GM21423 (cell line): Measurements from ENCODE around the gene KRTAP10-11.
"Not testable (repeated sequence)": the region's sequence is repeated elsewhere in the genome, so short reads cannot be mapped to it uniquely, and the experiment has no call there.

ENCODE experiments used
- ATAC-seq: cut with Tn5 transposase; IDR thresholded peaks from one replicate; pipeline ENCODE4 v1.9.1; 2021; ENCODE audit warnings: mild to moderate bottlenecking, moderate library complexity; ENCODE audit not compliant: unreplicated experiment

Gene KRTAP10-11, protein sequence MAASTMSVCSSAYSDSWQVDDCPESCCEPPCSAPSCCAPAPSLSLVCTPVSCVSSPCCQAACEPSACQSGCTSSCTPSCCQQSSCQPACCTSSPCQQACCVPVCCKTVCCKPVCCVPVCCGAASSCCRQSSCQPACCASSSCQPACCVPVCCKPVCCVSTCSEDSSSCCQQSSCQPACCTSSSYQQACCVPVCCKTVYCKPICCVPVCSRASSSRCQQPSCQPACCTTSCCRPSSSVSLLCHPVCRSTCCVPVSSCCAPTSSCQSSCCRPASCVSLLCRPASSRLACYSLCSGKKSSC

GRCh38 chr21:44646366-44647221 lies at the start of gene KRTAP10-11:
TSS of gene KRTAP10-11 (plus strand) at chr21:44646414. CDS start at chr21:44646459, 45 bp downstream.
- not testable (repeated sequence) for ATAC-seq

DNA sequence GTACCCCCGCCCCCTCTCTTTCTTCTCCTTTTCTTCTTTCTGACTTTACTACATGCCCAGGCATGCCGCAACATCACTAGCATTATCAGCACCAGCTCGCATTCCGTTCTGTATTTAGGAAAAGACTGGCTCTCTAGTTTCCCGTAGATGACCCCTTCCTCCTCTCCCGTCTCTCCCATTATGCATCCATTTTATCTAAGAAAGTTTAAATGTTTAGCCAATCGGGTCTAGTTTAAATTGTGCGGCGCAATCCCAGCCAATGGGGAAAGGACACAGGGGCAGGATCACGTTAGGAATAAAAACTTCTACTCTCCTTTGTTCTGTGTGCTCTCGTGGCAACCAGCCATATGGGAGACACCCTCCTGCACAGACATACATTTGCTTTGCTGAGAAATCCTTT lies 48.2 kb upstream of the KRTAP10-11 start:
- ATAC-seq = no peak

DNA sequence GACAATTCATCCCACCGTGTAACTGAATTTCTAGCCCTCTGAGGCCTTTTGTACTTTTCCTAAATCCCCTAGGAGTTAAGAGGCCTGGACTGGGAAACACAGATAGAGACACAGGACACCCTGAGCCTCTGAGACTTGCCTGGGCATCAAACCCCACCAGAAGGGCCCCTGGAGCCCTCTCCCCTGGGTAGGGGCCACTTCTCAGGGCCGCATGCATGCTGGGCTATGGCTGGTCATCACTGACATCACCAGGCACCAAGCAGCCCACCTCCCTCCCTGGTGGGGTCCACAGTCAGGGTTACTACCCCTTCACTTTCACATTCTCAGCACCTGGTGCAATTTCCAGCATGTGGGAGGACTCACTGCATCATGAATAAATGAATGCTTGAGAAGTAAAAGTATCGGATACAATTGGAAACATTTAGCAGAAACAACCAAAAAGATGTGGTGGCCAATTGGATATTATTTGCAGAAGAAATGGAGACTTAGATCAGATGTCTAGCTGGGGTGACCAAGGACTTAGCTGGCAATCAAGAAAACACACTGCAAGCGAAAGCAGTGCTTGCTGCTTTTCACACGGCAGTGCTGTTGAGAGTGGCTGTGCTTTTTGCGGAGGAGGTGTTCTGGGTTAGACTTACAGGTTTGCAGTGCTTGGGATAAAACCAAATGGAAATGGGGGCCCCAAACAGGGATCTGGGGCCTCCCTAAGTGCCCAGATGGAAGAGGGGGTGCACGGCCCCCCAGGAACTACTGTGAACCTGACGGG lies 46.8 kb upstream of the KRTAP10-11 start:
- ATAC-seq = no peak

DNA sequence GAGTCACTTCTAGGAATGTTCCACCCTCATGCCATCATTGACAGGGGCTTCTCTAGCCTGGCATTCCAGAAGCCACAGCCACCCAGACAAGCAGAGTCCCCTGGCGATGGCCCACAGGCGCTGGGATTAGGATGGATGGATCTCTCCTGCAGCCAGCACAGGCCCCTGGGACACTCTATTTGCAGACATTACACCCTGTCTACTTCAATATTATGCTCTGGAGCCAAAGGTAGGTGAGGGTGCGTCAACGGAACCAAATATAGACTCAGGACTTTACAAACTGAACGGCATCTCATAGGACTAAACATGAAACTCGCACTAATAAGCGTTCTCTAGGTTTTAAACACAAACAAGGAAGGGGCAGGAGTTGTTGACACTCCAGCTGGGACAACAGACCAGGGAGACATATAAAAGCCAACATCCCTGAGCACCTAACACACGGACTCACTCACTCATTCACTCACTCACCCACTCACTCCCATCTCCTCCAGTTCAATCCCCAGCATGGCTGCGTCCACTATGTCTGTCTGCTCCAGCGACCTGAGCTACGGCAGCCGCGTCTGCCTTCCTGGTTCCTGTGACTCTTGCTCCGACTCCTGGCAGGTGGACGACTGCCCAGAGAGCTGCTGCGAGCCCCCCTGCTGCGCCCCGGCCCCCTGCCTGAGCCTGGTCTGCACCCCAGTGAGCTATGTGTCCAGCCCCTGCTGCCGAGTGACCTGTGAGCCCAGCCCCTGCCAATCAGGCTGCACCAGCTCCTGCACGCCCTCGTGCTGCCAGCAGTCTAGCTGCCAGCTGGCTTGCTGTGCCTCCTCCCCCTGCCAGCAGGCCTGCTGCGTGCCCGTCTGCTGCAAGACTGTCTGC lies 45.9 kb upstream of the KRTAP10-11 start, which contains the start of gene KRTAP10-7:
KRTAP10-7 (plus strand) TSS at position 480 of the 861 bp plus-strand sequence; CDS start at position 505, 25 bp downstream.
- ATAC-seq = not testable (repeated sequence)

DNA sequence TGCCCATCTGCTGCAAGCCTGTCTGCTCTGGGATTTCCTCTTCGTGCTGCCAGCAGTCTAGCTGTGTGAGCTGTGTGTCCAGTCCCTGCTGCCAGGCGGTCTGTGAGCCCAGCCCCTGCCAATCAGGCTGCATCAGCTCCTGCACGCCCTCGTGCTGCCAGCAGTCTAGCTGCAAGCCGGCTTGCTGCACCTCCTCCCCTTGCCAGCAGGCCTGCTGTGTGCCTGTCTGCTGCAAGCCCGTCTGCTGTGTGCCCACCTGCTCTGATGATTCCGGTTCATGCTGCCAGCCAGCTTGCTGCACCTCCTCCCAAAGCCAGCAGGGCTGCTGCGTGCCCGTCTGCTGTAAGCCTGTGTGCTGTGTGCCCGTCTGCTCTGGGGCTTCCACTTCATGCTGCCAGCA lies 45.1 kb upstream of the KRTAP10-11 start:
- not testable (repeated sequence) for ATAC-seq

GRCh38 chr21:44601596-44602462 lies 44.4 kb upstream of the KRTAP10-11 start:
- no peak for ATAC-seq

DNA sequence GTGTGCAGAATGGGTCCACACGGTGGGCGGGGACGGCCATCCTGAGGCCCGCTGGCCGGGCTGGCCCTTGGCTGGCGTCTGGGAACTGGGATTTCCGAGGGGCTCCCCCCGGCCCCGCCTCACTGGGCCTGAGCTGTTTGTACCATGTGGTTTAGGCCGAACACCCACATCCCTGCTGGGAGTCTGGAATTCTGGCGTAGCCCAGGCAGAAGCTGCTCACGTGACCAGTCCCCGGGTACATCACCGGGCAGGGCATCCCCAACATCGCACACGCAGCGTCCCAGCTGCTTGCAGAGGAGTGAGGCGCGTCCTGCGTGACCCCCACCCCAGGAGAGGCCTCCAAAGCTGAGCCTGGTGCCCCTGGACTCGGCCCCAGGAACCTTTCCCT lies 43.8 kb upstream of the KRTAP10-11 start:
- ATAC-seq = no peak

DNA sequence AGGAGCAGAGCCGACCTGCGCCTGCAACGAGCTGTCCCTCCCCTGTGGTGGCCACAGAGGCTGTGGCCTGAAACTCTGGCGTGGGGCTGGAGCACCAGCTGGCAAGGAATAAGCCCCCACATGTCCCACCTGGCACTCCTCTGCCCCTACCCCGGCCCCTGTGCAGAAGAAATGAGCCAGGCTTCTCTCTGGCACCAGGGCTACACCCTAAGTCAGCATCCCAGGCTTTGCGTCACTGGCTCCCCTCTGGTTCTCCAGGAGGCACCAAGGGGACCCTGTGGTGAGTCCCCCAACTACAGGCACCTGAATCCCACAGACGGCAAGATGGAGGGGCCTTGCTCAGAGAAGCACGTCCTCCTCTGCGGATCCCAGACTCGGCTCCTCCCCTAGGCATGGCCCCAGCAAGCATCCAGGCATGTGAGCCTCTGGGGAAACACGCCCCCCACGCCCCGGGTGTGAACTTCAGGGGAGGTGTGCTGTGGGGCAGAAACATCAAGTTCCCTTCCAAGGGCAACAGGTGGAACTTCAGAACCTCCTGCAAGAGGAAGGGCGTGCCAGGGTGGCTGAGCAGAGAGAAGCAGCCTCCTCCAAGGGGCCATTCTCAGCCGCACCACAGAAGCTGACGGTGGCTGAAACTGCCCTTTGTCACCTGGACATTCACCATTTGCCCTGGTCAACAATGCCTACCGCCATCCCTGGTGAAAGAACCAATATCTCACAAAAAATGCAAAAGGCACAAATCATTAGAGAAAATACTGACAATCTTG lies 42.9 kb upstream of the KRTAP10-11 start:
- no peak for ATAC-seq

DNA sequence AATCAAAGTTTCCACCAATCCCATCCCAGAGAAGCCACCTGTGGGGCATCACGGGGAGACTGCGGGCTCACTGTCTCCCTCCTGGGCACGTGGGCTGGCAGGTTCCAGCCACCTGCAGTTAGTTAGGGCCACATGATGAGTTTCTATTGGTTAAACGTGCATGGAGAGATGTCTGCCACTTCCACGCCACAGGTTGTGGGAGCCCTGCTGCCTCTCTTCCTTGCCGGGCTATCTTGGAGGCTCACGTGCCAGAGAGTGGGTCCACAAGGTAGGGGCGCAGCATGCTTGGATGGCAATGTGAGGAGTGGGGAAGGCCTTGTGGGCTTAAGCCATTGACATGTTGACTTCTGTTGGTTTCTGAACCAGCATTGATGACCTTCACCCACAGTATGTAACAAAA lies 42.3 kb upstream of the KRTAP10-11 start:
- ATAC-seq = no peak

DNA sequence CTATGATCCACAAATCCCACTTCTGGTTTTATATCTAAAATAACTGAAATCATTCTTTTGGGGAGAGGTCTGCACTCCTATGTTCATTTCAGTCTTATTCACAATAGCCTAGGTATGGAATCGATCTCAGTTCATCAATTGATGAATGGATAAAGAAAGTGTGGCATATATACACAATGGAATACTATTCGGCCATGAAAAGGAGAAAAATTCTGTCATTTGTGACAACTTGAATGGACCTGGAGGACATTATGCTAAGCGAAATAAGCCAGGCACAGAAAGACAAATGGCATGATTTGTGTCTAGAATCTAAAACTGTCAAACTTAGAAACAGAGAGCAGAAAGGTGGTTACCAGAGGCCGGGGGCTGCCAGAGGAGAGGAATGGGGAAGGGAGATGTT lies 39.7 kb upstream of the KRTAP10-11 start:
- no peak for ATAC-seq

- no peak for ATAC-seq
Observed at GRCh38 chr21:44609193-44609592, 37.0 kb upstream of the KRTAP10-11 start.

DNA sequence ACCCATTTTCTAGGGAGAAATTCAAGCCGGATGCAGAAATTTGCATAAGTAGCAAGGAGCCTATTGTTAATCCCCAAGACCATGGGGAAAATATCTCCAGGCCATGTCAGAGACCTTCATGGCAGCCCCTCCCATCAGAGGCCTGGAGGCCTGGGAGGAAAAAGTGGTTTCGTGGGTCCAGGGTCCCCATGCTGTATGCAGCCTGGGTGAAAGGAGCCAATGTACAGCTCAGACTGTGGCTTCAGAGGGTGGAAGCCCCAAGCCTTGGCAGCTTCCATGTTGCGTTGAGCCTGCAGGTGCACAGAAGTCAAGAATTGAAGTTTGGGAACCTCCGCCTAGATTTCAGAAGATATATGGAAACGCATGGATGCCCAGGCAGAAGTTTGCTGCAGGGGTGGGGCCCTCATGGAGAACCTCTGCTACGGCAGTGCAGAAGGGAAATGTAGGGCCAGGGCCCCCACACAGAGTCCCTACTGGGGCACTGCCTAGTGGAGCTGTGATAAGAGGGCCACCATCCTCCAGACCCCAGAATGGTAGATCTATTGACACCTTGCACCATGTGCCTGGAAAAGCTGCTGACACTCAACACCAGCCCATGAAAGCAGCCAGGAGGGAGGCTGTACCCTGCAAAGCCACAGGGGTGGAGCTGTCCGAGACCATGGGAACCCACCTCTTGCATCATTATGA lies 35.9 kb upstream of the KRTAP10-11 start:
- not testable (repeated sequence) for ATAC-seq

- no peak for ATAC-seq
Observed at GRCh38 chr21:44611551-44611950, 34.7 kb upstream of the KRTAP10-11 start.

DNA sequence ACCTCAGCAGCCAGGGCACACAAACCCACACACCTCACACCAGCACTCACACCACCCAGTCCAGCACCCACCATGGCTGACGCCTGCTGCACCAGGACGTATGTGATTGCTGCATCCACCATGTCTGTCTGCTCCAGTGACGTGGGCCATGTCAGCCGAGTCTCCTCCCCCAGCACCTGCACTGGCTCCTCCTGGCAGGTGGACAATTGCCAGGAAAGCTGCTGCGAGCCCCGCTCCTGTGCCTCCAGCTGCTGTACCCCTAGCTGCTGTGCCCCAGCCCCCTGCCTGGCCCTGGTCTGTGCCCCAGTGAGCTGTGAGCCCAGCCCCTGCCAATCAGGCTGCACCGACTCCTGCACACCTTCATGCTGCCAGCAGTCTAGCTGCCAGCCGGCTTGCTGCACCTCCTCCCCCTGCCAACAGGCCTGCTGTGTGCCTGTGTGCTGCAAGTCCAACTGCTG lies 34.2 kb upstream of the KRTAP10-11 start, which contains the start of gene KRTAP10-8:
KRTAP10-8 (plus strand) TSS at position 51 of the 458 bp plus-strand sequence; CDS start at position 73, 22 bp downstream.
- no peak for ATAC-seq

- ATAC-seq = no peak
Observed at GRCh38 chr21:44612669-44613229, 33.5 kb upstream of the KRTAP10-11 start.

DNA sequence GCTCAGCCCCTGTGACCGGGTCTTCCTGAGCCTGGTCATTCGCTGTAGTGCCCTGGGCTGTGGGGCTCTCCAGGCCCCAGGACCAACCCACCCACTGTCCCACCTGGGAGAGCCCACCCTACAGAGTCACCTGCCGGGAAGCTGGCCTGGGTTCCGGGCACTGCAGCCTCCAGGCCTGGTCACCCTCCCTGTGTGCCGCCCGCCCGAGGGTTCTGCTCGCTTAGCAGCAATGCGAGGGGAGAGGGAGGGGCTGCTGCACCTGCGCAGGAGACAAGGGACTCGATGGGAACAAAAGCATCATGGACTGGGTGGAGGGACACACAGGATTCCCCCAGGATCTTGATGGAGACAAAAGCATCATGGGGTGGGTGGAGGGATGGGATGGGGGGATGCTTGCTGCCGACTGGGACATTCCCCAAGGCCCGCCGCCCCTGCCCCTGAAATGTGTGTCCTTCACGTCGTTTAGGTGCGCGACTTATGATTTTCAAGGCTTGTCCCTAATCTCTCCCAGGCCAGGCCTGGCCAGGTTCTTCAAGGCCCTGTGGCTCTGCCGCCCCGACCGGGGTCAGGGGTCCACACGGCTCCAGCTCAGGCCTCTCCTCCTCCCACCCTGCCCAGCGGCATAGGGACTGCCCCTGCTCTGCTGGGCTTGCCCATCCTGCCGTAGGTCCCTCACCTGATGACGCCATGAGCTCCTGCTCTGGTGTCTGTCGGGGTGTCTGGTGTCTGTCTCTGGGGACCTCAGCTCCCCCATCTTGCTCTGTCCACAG lies 32.6 kb upstream of the KRTAP10-11 start:
- ATAC-seq = no peak
